SJCRH30 (cell line): Measurements from ENCODE around the gene CWC22. TPM values are rescaled to one million over a fixed set of nuclear protein-coding genes. Genes with fewer than 3 reads are reported as not detected.
"Not testable (repeated sequence)": the region's sequence is repeated elsewhere in the genome, so short reads cannot be mapped to it uniquely, and the experiment has no call there.

Experiments
- DNase-seq, 2 experiments: peaks; one replicate each; pipeline ENCODE4 v3.0.0-alpha.2; 2015 to 2020
- H3K27ac ChIP-seq: fragments of 250-450 bp; sonication (Bioruptor Pico); 2 replicates; pipeline ENCODE4 v1.5.1; 2020; ENCODE audit warnings: mild to moderate bottlenecking, moderate library complexity
- H3K27me3 ChIP-seq: fragments of 250-450 bp; sonication (Bioruptor Pico); 2 replicates; pipeline ENCODE4 v1.5.1; 2020; ENCODE audit warnings: mild to moderate bottlenecking, moderate library complexity
- H3K36me3 ChIP-seq: fragments of 250-450 bp; sonication (Bioruptor Pico); 2 replicates; pipeline ENCODE4 v1.5.1; 2020; ENCODE audit warnings: mild to moderate bottlenecking, moderate library complexity
- H3K4me1 ChIP-seq: fragments of 250-450 bp; sonication (Bioruptor Pico); 2 replicates; pipeline ENCODE4 v1.5.1; 2020; ENCODE audit warnings: mild to moderate bottlenecking, moderate library complexity
- H3K4me3 ChIP-seq: fragments of 250-450 bp; sonication (Bioruptor Pico); 2 replicates; pipeline ENCODE4 v1.5.1; 2020; ENCODE audit warnings: mild to moderate bottlenecking, moderate library complexity
- H3K9me3 ChIP-seq: fragments of 250-450 bp; sonication (Bioruptor Pico); replicated peaks from 2 replicates; pipeline ENCODE4 v1.5.1; 2020; ENCODE audit warnings: mild to moderate bottlenecking, moderate library complexity
- total RNA-seq: library from RNA; depleted of rRNA; stranded (reverse); fragments of >200 nt; shearing (Covaris generic); gene quantifications from 2 replicates; pipeline ENCODE4 v1.2.3, GENCODE V29; 2014

The CWC22 gene
- total RNA-seq, 1 experiment from 2014 or later: 44.5 TPM

- H3K36me3 ChIP-seq: peaks cover 53% of the 10 kb centered on the region
- no peaks in the 10 kb centered on the region for H3K4me1 ChIP-seq
- H3K27ac ChIP-seq: no peak overlapping the region
- H3K9me3 ChIP-seq: no peaks in the 10 kb centered on the region
- no peaks in the 10 kb centered on the region for H3K27me3 ChIP-seq
- no peak for DNase-seq
- H3K4me3 ChIP-seq: no peak overlapping the region
Observed at GRCh38 chr2:179950391-179950790, 56.7 kb downstream of the CWC22 start.

- H3K4me1 ChIP-seq: no peaks in the 10 kb centered on the region
- H3K9me3 ChIP-seq: no peaks in the 10 kb centered on the region
- DNase-seq: no peak
- H3K27me3 ChIP-seq: no peaks in the 10 kb centered on the region
- no peak overlapping the region for H3K4me3 ChIP-seq
- H3K27ac ChIP-seq: no peak overlapping the region
- peaks cover 57% of the 10 kb centered on the region for H3K36me3 ChIP-seq
Observed at GRCh38 chr2:179949438-179949837, 57.7 kb downstream of the CWC22 start.

- DNase-seq: no peak
- Histone ChIP-seq H3K4me3 (no peak overlapping the region), H3K27me3 (no peaks in the 10 kb centered on the region), H3K4me1 (no peaks in the 10 kb centered on the region), H3K9me3 (no peaks in the 10 kb centered on the region), H3K27ac (no peak overlapping the region), H3K36me3 (peaks cover 45% of the 10 kb centered on the region)
Observed at GRCh38 chr2:179948058-179948457, 59.0 kb downstream of the CWC22 start.

GRCh38 chr2:179946810-179947615 is 60.1 kb downstream of the CWC22 start:
- H3K4me3 ChIP-seq: no peak overlapping the region
- no peaks in the 10 kb centered on the region for H3K27me3 ChIP-seq
- H3K4me1 ChIP-seq: no peaks in the 10 kb centered on the region
- no peak for DNase-seq
- H3K9me3 ChIP-seq: no peaks in the 10 kb centered on the region
- H3K36me3 ChIP-seq: peaks cover 42% of the 10 kb centered on the region
- H3K27ac ChIP-seq: no peak overlapping the region

GRCh38 chr2:179946346-179946745 is 60.8 kb downstream of the CWC22 start:
- Histone ChIP-seq H3K27ac (no peak overlapping the region), H3K9me3 (no peaks in the 10 kb centered on the region), H3K27me3 (no peaks in the 10 kb centered on the region), H3K4me1 (no peaks in the 10 kb centered on the region), H3K36me3 (peaks cover 37% of the 10 kb centered on the region), H3K4me3 (no peak overlapping the region)
- no peak for DNase-seq

GRCh38 chr2:179939259-179939658 is 67.8 kb downstream of the CWC22 start:
- Histone ChIP-seq H3K27ac (no peak overlapping the region), H3K4me1 (peaks cover 15% of the 10 kb centered on the region), H3K27me3 (no peaks in the 10 kb centered on the region), H3K36me3 (no peaks in the 10 kb centered on the region), H3K9me3 (no peaks in the 10 kb centered on the region), H3K4me3 (no peak overlapping the region)
- DNase-seq: no peak

- Histone ChIP-seq H3K27me3 (no peaks in the 10 kb centered on the region), H3K27ac (peak overlapping the region; percentile 47), H3K4me1 (peaks cover 15% of the 10 kb centered on the region), H3K4me3 (no peak overlapping the region), H3K36me3 (no peaks in the 10 kb centered on the region), H3K9me3 (no peaks in the 10 kb centered on the region)
- DNase-seq: peak; percentile 13 to 58
Observed at GRCh38 chr2:179938026-179938425, 69.1 kb downstream of the CWC22 start.

- peak; percentile 26 to 52 for DNase-seq
- Histone ChIP-seq H3K4me3 (no peak overlapping the region), H3K9me3 (no peaks in the 10 kb centered on the region), H3K27ac (no peak overlapping the region), H3K27me3 (no peaks in the 10 kb centered on the region), H3K36me3 (no peaks in the 10 kb centered on the region), H3K4me1 (peaks cover 15% of the 10 kb centered on the region)
Observed at GRCh38 chr2:179936654-179937053, 70.4 kb downstream of the CWC22 start.

- Histone ChIP-seq H3K4me1 (peaks cover 15% of the 10 kb centered on the region), H3K9me3 (no peaks in the 10 kb centered on the region), H3K36me3 (no peaks in the 10 kb centered on the region), H3K27me3 (no peaks in the 10 kb centered on the region), H3K27ac (no peak overlapping the region), H3K4me3 (no peak overlapping the region)
- DNase-seq: no peak
Observed at GRCh38 chr2:179936141-179936540, 71.0 kb downstream of the CWC22 start.

- Histone ChIP-seq H3K9me3 (no peaks in the 10 kb centered on the region), H3K4me1 (peaks cover 14% of the 10 kb centered on the region), H3K27me3 (no peaks in the 10 kb centered on the region), H3K27ac (no peak overlapping the region), H3K4me3 (no peak overlapping the region), H3K36me3 (no peaks in the 10 kb centered on the region)
- DNase-seq: no peak
Observed at GRCh38 chr2:179932786-179933185, 74.3 kb downstream of the CWC22 start.

- no peak for DNase-seq
- no peak overlapping the region for H3K27ac ChIP-seq
- H3K36me3 ChIP-seq: no peaks in the 10 kb centered on the region
- H3K4me1 ChIP-seq: peaks cover 11% of the 10 kb centered on the region
- no peak overlapping the region for H3K4me3 ChIP-seq
- H3K9me3 ChIP-seq: no peaks in the 10 kb centered on the region
- H3K27me3 ChIP-seq: no peaks in the 10 kb centered on the region
Observed at GRCh38 chr2:179931502-179931901, 75.6 kb downstream of the CWC22 start.

- H3K4me3 ChIP-seq, H3K27me3 ChIP-seq, H3K4me1 ChIP-seq, H3K9me3 ChIP-seq, H3K27ac ChIP-seq, H3K36me3 ChIP-seq, DNase-seq: not testable (repeated sequence)
Observed at GRCh38 chr2:179929997-179930396, 77.1 kb downstream of the CWC22 start.

GRCh38 chr2:179927041-179927440 is 80.1 kb downstream of the CWC22 start:
- H3K4me1 ChIP-seq: no peaks in the 10 kb centered on the region
- no peaks in the 10 kb centered on the region for H3K36me3 ChIP-seq
- no peak overlapping the region for H3K27ac ChIP-seq
- no peak for DNase-seq
- H3K4me3 ChIP-seq: no peak overlapping the region
- no peaks in the 10 kb centered on the region for H3K9me3 ChIP-seq
- H3K27me3 ChIP-seq: no peaks in the 10 kb centered on the region

GRCh38 chr2:179925713-179926112 is 81.4 kb downstream of the CWC22 start:
- Histone ChIP-seq H3K9me3 (no peaks in the 10 kb centered on the region), H3K36me3 (no peaks in the 10 kb centered on the region), H3K4me3 (no peak overlapping the region), H3K4me1 (no peaks in the 10 kb centered on the region), H3K27me3 (no peaks in the 10 kb centered on the region), H3K27ac (no peak overlapping the region)
- DNase-seq: no peak

- H3K4me1 ChIP-seq: no peaks in the 10 kb centered on the region
- H3K9me3 ChIP-seq: no peaks in the 10 kb centered on the region
- H3K27me3 ChIP-seq: no peaks in the 10 kb centered on the region
- no peaks in the 10 kb centered on the region for H3K36me3 ChIP-seq
- no peak overlapping the region for H3K27ac ChIP-seq
- DNase-seq: no peak
- H3K4me3 ChIP-seq: no peak overlapping the region
Observed at GRCh38 chr2:179917272-179917671, 89.8 kb downstream of the CWC22 start.

GRCh38 chr2:179915395-179915992 is 91.6 kb downstream of the CWC22 start:
- Histone ChIP-seq H3K4me1 (no peaks in the 10 kb centered on the region), H3K27ac (no peak overlapping the region), H3K9me3 (no peaks in the 10 kb centered on the region), H3K4me3 (no peak overlapping the region), H3K27me3 (no peaks in the 10 kb centered on the region), H3K36me3 (no peaks in the 10 kb centered on the region)
- DNase-seq: no peak
